ENCODE measurements around the gene LTN1. TPM values are rescaled to one million over a fixed set of nuclear protein-coding genes. Genes with fewer than 3 reads are reported as not detected.

Gene LTN1
- polyA plus RNA-seq, 3 donors: 6.0 to 14.0 (median 11.7) TPM

DNA sequence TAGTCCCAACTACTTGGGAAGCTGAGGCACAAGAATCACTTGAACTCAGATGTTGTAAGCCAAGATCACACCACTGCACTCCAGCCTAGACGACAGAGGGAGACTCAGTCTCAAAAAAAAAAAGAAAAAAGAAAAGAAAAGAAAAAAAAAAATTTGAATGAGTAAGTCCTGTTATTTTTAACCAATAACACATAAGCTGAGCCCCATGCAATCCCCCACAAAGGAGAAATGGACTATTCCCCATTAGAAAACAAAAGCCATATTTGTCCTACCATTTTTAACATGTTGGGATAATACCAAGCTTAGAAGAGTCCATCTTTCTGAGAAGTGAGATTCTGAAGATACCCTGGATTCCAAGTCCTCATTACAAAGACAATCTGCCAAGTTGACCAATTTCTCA, 32.4 kb downstream of the LTN1 start:
- no peaks in the 10 kb centered on the region for H3K27me3 Mint-ChIP-seq (ENCODE audit: low read depth in 3 of 3)
- H3K4me1 Mint-ChIP-seq: no peaks in the 10 kb centered on the region
- Histone ChIP-seq H3K27me3 (ENCODE audit: control insufficient read depth in 2 of 2, insufficient read depth in 2 of 2, low read length in 2 of 2) (no peaks in the 10 kb centered on the region), H3K4me1 (ENCODE audit: control insufficient read depth in 1 of 2, insufficient read depth in 2 of 2, low read length in 2 of 2) (no peaks in the 10 kb centered on the region), H3K4me3 (replicated peaks in 1 of 3; ENCODE audit: low read depth in 2 of 3, low read length in 3 of 3) (no peak overlapping the region), H2AFZ (ENCODE audit: insufficient read depth, low read depth, low read length, poor library complexity, severe bottlenecking) (no peak overlapping the region), H3K79me2 (ENCODE audit: insufficient read depth, low read length) (no peaks in the 10 kb centered on the region), H4K20me1 (ENCODE audit: insufficient read depth, low read length) (no peaks in the 10 kb centered on the region), H3K27ac (ENCODE audit: low read depth in 1 of 2, low read length in 2 of 2) (no peak overlapping the region), H3K9ac (ENCODE audit: insufficient read depth, low read length, poor library complexity, severe bottlenecking) (no peak overlapping the region), H3K4me2 (replicated peaks; ENCODE audit: extremely low read depth, low read length, poor library complexity, severe bottlenecking) (no peak overlapping the region), H3K36me3 (replicated peaks in 1 of 2; ENCODE audit: control insufficient read depth in 1 of 2, insufficient read depth in 2 of 2, low read length in 2 of 2) (peaks cover 83 to 100% of the 10 kb centered on the region in 2 donors), H3K9me3 (replicated peaks in 1 of 2; ENCODE audit: control insufficient read depth in 1 of 2, insufficient read depth in 1 of 2, low read length in 2 of 2) (no peaks in the 10 kb centered on the region)
- no peak for DNase-seq
- TF ChIP-seq, protein P1, sequence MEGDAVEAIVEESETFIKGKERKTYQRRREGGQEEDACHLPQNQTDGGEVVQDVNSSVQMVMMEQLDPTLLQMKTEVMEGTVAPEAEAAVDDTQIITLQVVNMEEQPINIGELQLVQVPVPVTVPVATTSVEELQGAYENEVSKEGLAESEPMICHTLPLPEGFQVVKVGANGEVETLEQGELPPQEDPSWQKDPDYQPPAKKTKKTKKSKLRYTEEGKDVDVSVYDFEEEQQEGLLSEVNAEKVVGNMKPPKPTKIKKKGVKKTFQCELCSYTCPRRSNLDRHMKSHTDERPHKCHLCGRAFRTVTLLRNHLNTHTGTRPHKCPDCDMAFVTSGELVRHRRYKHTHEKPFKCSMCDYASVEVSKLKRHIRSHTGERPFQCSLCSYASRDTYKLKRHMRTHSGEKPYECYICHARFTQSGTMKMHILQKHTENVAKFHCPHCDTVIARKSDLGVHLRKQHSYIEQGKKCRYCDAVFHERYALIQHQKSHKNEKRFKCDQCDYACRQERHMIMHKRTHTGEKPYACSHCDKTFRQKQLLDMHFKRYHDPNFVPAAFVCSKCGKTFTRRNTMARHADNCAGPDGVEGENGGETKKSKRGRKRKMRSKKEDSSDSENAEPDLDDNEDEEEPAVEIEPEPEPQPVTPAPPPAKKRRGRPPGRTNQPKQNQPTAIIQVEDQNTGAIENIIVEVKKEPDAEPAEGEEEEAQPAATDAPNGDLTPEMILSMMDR (IDR thresholded peaks at IDR 0.05): no peak
- intact Hi-C loops (cut with micrococcal nuclease): no loop called here
- H3K9me3 Mint-ChIP-seq: peaks cover 0 to 1% (median 0%) of the 10 kb centered on the region in 7 donors
- no CpG with 5 or more reads among the region's 1 CpG for WGBS (ENCODE audit: insufficient coverage)
- H3K36me3 Mint-ChIP-seq: peaks cover 79 to 90% of the 10 kb centered on the region in 2 donors
- no peak overlapping the region for H3K4me3 Mint-ChIP-seq
- no peak overlapping the region for H3K27ac Mint-ChIP-seq

DNA sequence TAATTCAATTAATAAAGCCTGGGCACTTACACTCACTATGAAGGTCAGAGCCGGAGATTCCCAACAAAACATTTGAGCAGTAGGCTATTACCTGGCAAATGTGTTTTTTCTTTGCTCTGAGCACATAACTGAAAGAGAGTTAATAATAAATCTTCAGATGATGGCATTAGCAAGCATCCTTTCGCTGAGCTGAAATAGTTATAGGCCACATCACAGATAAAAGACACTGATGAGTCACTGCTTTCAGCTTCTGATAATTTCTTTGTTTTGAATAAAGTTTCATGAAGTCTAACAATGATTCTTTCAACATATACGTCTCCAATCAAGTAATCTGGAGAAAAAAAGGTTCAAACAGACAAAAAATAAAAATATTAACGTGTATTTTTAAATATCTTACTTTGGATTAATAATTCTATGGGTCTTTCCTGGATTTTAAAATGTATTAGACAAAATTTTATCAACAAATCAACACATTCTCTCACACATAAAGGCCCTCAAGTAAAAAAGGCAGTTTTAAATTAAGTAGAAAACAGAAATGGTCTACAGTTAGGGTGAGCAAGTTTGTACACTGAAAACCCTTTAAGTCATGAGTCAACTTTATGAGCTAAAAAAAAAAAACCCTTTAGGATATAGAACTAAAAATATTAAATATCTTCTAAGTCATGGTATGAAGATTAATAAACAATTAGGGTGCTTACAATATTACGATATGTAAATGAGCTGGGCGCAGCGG, 33.1 kb downstream of the LTN1 start:
- WGBS (ENCODE audit: insufficient coverage): 100% methylated on average over 2 of the region's 7 CpGs
- Histone ChIP-seq H3K4me3 (replicated peaks in 1 of 3; ENCODE audit: low read depth in 2 of 3, low read length in 3 of 3) (no peak overlapping the region), H3K9me3 (replicated peaks in 1 of 2; ENCODE audit: control insufficient read depth in 1 of 2, insufficient read depth in 1 of 2, low read length in 2 of 2) (no peaks in the 10 kb centered on the region), H3K9ac (ENCODE audit: insufficient read depth, low read length, poor library complexity, severe bottlenecking) (no peak overlapping the region), H4K20me1 (ENCODE audit: insufficient read depth, low read length) (no peaks in the 10 kb centered on the region), H3K4me1 (ENCODE audit: control insufficient read depth in 1 of 2, insufficient read depth in 2 of 2, low read length in 2 of 2) (no peaks in the 10 kb centered on the region), H2AFZ (ENCODE audit: insufficient read depth, low read depth, low read length, poor library complexity, severe bottlenecking) (no peak overlapping the region), H3K36me3 (replicated peaks in 1 of 2; ENCODE audit: control insufficient read depth in 1 of 2, insufficient read depth in 2 of 2, low read length in 2 of 2) (peaks cover 82 to 100% of the 10 kb centered on the region in 2 donors), H3K4me2 (replicated peaks; ENCODE audit: extremely low read depth, low read length, poor library complexity, severe bottlenecking) (no peak overlapping the region), H3K79me2 (ENCODE audit: insufficient read depth, low read length) (no peaks in the 10 kb centered on the region), H3K27me3 (ENCODE audit: control insufficient read depth in 2 of 2, insufficient read depth in 2 of 2, low read length in 2 of 2) (no peaks in the 10 kb centered on the region), H3K27ac (ENCODE audit: low read depth in 1 of 2, low read length in 2 of 2) (no peak overlapping the region)
- H3K4me3 Mint-ChIP-seq: no peak overlapping the region
- no peak for DNase-seq
- no peak overlapping the region for H3K27ac Mint-ChIP-seq
- TF ChIP-seq, protein P1 (IDR thresholded peaks at IDR 0.05): no peak
- peaks cover 82 to 96% of the 10 kb centered on the region in 2 donors for H3K36me3 Mint-ChIP-seq
- intact Hi-C loops (cut with micrococcal nuclease): no loop called here
- peaks cover 0 to 1% (median 0%) of the 10 kb centered on the region in 7 donors for H3K9me3 Mint-ChIP-seq
- H3K27me3 Mint-ChIP-seq (ENCODE audit: low read depth in 3 of 3): no peaks in the 10 kb centered on the region
- H3K4me1 Mint-ChIP-seq: no peaks in the 10 kb centered on the region
